Vagina (tissue), 2 donors: ENCODE results near the gene SCTR. TPM values are rescaled to one million over a fixed set of nuclear protein-coding genes. Genes with fewer than 3 reads are reported as not detected.
A peak's percentile ranks its signal among the peaks of the same experiment; 100 is the strongest.

Source experiments
- DNase-seq, 2 donors: peaks; one replicate each; pipeline ENCODE4 v3.0.0-alpha.2; 2017; ENCODE audit errors: extremely low spot score in 2 of 2
- H3K27ac ChIP-seq: fragments of 200-600 bp; sonication (generic); one replicate; pipeline ENCODE4 v1.5.1; 2019
- H3K27me3 ChIP-seq: fragments of 200-600 bp; sonication (generic); one replicate; pipeline ENCODE4 v1.5.1; 2019
- H3K36me3 ChIP-seq, 2 donors: fragments of 200-600 bp; sonication (generic); one replicate each; pipeline ENCODE4 v1.5.1; 2017 to 2019
- H3K4me1 ChIP-seq: fragments of 200-600 bp; sonication (generic); one replicate; pipeline ENCODE4 v1.5.1; 2019
- H3K4me3 ChIP-seq, 2 donors: fragments of 200-600 bp; sonication (generic); 1 replicate in 1 of 2; 2 replicates in 1 of 2; pipeline ENCODE4 v1.5.1; 2016 to 2019
- H3K9me3 ChIP-seq: fragments of 200-600 bp; sonication (generic); one replicate; pipeline ENCODE4 v1.5.1; 2019
- POLR2A ChIP-seq, 2 donors: fragments of 450-650 bp; IDR thresholded peaks; one replicate each; pipeline ENCODE4 v1.6.1; 2017; ENCODE audit warnings: antibody characterized with exemption in 2 of 2, mild to moderate bottlenecking in 2 of 2, moderate library complexity in 2 of 2
- POLR2AphosphoS5 ChIP-seq, 2 donors: sonication (generic); formaldehyde crosslinking; IDR thresholded peaks; one replicate each; pipeline ENCODE4 v1.9.0; 2017; ENCODE audit warnings: antibody characterized with exemption in 2 of 2, mild to moderate bottlenecking in 2 of 2, low read depth in 1 of 2; ENCODE audit not compliant: insufficient read depth in 1 of 2
- intact Hi-C: fragments of 100-400 bp; cut with DNase I; formaldehyde crosslinking; loops from one replicate; pipeline ENCODE4 v1.15.1; 2023
- total RNA-seq: library from RNA; depleted of rRNA; stranded (reverse); fragments of >200 nt; gene quantifications from one replicate; pipeline ENCODE4 v1.2.3, GENCODE V29; 2016
- TF ChIP-seq, protein P1 (sequence below), 3 experiments: fragments of 450-650 bp in 2 of 3; fragments of 200-600 bp in 1 of 3; sonication (generic) in 1 of 3; IDR thresholded peaks; one replicate each; pipeline ENCODE4 v1.5.1; 2017 to 2019; ENCODE audit warnings: antibody characterized with exemption in 3 of 3, mild to moderate bottlenecking in 2 of 3, moderate library complexity in 2 of 3

The SCTR gene
- total RNA-seq, 1 donor from 2014 or later, result not detected

DNA sequence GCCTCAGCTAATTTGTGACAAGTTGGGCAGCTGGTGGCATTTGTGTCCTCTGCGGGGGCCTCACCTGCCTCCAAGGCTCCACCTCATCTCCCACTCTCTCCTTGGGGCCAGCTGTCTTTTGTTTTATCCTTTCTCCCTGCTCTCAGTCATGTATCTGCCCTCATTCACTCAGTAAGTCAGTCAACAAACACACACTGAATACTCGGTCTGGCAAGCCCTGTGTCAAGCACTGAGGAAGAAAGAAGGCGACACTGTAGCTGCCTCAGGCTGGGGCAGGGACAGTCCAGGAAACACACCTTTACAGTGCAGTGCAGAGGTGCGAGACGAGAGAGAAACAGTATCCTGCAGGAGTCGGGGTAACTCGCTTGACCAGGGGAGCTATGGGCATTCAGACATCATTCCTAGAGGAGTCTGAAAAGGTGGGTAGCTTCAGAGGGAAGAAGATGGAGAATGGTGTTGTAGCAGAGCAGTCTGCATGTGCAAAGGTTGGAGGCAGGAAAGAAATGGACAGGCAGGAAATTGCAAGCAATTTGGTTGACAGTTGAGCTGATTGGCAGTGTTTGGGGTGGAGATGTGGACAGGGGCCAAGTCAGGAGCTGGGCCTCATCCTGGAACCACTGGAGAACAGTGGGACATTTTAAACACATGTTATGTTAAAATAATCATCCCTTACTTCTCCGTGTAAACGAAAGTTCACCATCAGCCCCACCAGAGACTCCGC is 34.9 kb downstream of the SCTR start:
- no peak overlapping the region for H3K27ac ChIP-seq
- intact Hi-C loops, result no loop called here
- DNase-seq, result peak; percentile 67 to 91

DNA sequence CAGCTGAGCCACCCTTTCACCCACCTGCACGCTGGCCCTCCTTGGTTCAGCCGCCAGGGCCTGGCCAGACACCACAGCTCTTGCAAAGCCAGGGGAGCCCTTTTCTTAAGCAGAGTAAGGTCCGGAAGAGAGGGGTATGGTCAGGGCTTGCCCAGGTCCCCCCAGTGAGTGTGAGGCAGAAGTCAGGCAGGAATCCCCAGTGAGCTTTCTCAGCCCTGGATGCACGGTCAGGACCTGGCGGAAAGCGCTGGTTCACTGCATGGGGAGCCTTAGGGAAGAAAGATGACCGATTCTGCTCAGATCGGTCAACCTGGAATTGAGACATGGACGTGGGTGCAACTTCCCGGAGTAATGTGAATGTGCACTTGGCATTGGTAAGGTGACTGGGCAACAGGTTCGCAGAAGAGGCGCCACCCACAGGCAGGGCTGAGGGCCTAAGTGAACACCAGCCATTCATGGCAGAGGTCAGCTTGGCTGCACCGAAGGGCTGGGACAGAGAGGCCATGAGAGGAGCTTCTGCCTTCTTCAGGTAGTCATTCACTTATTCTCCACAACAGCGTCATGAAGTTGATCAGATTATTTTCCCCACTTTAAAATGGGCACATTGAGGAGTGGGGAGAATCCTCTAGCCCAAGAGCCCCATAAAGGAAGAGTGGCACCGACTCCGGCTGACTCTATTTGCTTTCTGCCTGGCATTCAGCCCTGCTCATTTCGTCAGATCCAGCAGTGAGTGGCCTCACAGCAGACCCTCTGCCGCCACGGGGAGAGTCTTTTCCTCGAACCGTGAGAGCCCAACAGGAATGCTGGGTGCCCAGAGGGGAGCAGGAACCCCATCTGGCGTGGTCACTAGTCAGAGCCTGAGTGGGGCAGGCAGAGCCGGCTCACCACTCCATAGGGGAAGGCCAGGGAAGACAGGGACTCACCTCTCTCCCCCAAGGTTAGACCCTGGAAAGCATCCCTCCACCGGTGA is 35.8 kb downstream of the SCTR start:
- no peak for TF ChIP-seq POLR2A (IDR thresholded peaks at IDR 0.05)
- no peak for TF ChIP-seq POLR2AphosphoS5 (IDR thresholded peaks at IDR 0.05; ENCODE audit: insufficient read depth in 1 of 2, low read depth in 1 of 2)
- TF ChIP-seq, protein P1, sequence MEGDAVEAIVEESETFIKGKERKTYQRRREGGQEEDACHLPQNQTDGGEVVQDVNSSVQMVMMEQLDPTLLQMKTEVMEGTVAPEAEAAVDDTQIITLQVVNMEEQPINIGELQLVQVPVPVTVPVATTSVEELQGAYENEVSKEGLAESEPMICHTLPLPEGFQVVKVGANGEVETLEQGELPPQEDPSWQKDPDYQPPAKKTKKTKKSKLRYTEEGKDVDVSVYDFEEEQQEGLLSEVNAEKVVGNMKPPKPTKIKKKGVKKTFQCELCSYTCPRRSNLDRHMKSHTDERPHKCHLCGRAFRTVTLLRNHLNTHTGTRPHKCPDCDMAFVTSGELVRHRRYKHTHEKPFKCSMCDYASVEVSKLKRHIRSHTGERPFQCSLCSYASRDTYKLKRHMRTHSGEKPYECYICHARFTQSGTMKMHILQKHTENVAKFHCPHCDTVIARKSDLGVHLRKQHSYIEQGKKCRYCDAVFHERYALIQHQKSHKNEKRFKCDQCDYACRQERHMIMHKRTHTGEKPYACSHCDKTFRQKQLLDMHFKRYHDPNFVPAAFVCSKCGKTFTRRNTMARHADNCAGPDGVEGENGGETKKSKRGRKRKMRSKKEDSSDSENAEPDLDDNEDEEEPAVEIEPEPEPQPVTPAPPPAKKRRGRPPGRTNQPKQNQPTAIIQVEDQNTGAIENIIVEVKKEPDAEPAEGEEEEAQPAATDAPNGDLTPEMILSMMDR (IDR thresholded peaks at IDR 0.05), result no peak
- no peaks in the 10 kb centered on the region for H3K27me3 ChIP-seq
- peak in 1 of 2 donors; percentile 74 for DNase-seq
- intact Hi-C loops, result no loop called here
- H3K9me3 ChIP-seq, result no peaks in the 10 kb centered on the region
- H3K4me1 ChIP-seq, result no peaks in the 10 kb centered on the region
- H3K4me3 ChIP-seq, result no peak overlapping the region
- H3K27ac ChIP-seq, result no peak overlapping the region
- no peaks in the 10 kb centered on the region for H3K36me3 ChIP-seq

More for the DNA sequence above, 34.9 kb downstream of the SCTR start:
- TF ChIP-seq POLR2AphosphoS5 (IDR thresholded peaks at IDR 0.05; ENCODE audit: insufficient read depth in 1 of 2, low read depth in 1 of 2) (no peak), POLR2A (IDR thresholded peaks at IDR 0.05) (no peak)
- TF ChIP-seq, protein P1 (IDR thresholded peaks at IDR 0.05), result no peak
- no peaks in the 10 kb centered on the region for H3K9me3 ChIP-seq
- H3K4me1 ChIP-seq, result no peaks in the 10 kb centered on the region
- no peaks in the 10 kb centered on the region for H3K27me3 ChIP-seq
- H3K36me3 ChIP-seq, result no peaks in the 10 kb centered on the region
- H3K4me3 ChIP-seq, result no peak overlapping the region

DNA sequence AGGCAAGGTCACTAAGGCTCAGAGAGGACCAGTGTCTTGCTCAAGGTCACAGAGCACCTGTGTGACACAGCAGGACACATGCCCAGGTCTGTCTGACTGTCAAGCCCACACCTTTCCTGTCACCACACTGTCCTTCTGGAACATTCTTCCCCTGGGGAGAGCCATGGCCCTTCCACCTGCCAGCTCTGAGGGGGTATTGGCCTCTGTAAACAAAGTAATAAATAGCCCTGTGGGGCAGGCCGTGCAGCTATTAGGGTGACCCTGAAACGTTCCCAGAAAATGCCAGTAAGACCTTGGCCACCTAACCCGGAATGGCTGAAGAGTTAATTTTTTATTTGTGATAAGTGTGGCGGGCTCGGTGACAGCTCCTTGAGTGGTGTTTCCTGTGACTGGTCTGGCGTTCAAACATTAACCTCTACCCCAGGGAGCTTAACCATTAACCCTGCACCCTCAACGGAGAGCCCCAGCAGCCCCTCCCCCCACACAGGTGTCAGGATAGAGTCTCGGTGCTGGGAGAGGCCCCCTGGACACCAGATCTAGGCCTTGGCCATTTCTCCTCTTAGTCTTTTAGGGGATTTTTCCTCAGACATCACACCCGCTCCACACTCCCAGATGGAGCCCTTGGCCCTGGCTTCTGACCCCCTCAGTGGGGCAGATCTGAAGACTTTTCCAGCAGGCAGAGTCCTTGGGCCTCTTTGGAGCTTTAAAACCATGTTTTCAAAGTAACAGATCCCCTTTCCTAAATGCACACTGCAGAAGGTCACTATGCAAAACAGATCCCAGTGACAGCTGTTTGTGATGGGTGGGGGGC is 36.6 kb downstream of the SCTR start:
- no peaks in the 10 kb centered on the region for H3K27me3 ChIP-seq
- DNase-seq, result peak in 1 of 2 donors; percentile 95
- H3K4me1 ChIP-seq, result no peaks in the 10 kb centered on the region
- intact Hi-C loops, result no loop called here
- no peaks in the 10 kb centered on the region for H3K36me3 ChIP-seq
- no peak overlapping the region for H3K27ac ChIP-seq
- no peak overlapping the region for H3K4me3 ChIP-seq
- no peaks in the 10 kb centered on the region for H3K9me3 ChIP-seq
- no peak for TF ChIP-seq POLR2AphosphoS5 (IDR thresholded peaks at IDR 0.05; ENCODE audit: insufficient read depth in 1 of 2, low read depth in 1 of 2)
- TF ChIP-seq POLR2A (IDR thresholded peaks at IDR 0.05), result no peak
- TF ChIP-seq, protein P1 (IDR thresholded peaks at IDR 0.05), result no peak

DNA sequence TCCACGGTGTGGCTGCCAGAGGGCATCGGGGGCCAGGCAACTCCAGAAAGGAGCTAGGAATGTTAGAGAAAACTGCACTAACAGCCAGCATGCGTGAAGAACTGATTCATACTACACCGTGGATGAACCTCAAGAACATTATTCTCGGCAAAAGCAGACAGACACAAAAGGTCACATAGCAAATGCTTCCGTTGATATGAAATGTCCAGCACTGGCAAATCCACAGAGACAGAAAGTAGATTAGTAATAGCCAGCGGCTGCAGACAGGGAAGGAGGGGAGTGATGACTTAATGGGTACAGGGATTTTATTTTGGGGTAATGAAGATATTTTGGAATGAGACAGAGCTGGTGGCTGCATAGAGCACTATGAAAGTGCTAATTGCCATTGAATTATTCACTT is 37.4 kb downstream of the SCTR start:
- no peaks in the 10 kb centered on the region for H3K36me3 ChIP-seq
- TF ChIP-seq, protein P1 (IDR thresholded peaks at IDR 0.05), result no peak
- no peak for TF ChIP-seq POLR2AphosphoS5 (IDR thresholded peaks at IDR 0.05; ENCODE audit: insufficient read depth in 1 of 2, low read depth in 1 of 2)
- TF ChIP-seq POLR2A (IDR thresholded peaks at IDR 0.05), result no peak
- no peak for DNase-seq
- intact Hi-C loops, result no loop called here
- no peaks in the 10 kb centered on the region for H3K9me3 ChIP-seq
- H3K27ac ChIP-seq, result no peak overlapping the region
- no peaks in the 10 kb centered on the region for H3K4me1 ChIP-seq
- no peaks in the 10 kb centered on the region for H3K27me3 ChIP-seq
- no peak overlapping the region for H3K4me3 ChIP-seq
